VCaP (cell line): ENCODE data around the gene COMMD6.
A peak's percentile ranks its signal among the peaks of the same experiment; 100 is the strongest.

ENCODE experiments used
- H3K27ac ChIP-seq: fragments of 450-650 bp; 2 replicates; pipeline ENCODE4 v1.5.1; 2017
- TF ChIP-seq, protein P1 (sequence below): fragments of 450-650 bp; conservative IDR thresholded peaks from 2 replicates; pipeline ENCODE4 v1.5.1; 2017; ENCODE audit warnings: mild to moderate bottlenecking, moderate library complexity

Gene COMMD6

GRCh38 chr13:75481176-75482069, 56.2 kb downstream of the COMMD6 start:
- peak overlapping the region; percentile 87 for H3K27ac ChIP-seq

GRCh38 chr13:75480671-75481175, 56.9 kb downstream of the COMMD6 start:
- TF ChIP-seq, protein P1, sequence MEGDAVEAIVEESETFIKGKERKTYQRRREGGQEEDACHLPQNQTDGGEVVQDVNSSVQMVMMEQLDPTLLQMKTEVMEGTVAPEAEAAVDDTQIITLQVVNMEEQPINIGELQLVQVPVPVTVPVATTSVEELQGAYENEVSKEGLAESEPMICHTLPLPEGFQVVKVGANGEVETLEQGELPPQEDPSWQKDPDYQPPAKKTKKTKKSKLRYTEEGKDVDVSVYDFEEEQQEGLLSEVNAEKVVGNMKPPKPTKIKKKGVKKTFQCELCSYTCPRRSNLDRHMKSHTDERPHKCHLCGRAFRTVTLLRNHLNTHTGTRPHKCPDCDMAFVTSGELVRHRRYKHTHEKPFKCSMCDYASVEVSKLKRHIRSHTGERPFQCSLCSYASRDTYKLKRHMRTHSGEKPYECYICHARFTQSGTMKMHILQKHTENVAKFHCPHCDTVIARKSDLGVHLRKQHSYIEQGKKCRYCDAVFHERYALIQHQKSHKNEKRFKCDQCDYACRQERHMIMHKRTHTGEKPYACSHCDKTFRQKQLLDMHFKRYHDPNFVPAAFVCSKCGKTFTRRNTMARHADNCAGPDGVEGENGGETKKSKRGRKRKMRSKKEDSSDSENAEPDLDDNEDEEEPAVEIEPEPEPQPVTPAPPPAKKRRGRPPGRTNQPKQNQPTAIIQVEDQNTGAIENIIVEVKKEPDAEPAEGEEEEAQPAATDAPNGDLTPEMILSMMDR = no peak
- peak overlapping the region; percentile 87 for H3K27ac ChIP-seq

More at GRCh38 chr13:75481176-75482069, 56.2 kb downstream of the COMMD6 start:
- TF ChIP-seq, protein P1 = 0 out of 2 replicates have a peak, but pooled peaks have one; percentile 1

- peak overlapping the region; percentile 87 for H3K27ac ChIP-seq
- TF ChIP-seq, protein P1 = no peak
These were observed 58.4 kb downstream of the COMMD6 start for GRCh38 chr13:75479102-75479740.

DNA sequence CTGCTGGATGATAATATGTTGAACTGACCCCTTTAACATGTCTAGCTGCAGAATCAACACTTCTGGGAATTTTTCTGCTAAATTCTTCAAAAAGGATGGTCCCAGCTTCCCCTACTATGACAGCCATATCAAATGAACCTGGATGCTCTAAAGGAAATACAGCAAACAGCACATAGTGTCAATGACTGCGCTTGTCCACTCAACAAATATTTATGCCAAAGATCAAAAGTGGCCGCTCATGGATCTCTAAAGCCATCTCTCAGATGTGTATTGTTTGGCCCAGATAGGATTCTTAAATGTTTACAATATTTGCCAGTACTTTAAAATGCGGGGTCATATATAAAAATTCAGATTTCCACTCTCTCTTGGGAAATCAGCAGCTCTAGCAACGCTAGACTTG, 59.0 kb downstream of the COMMD6 start:
- peak overlapping the region; percentile 87; the same call in 1 of the 2 replicates for H3K27ac ChIP-seq
- TF ChIP-seq, protein P1 = no peak
